NCI-H2029 (cell line): ENCODE measurements around the gene MCRS1.
"Not testable (repeated sequence)": the region's sequence is repeated elsewhere in the genome, so short reads cannot be mapped to it uniquely, and the experiment has no call there.

Experiments
- DNase-seq: peaks from one replicate; lab custom pipeline; 2025; lab: John Stamatoyannopoulos, UW

The MCRS1 gene

GRCh38 chr12:49567611-49568441 lies at the start of gene MCRS1:
Gene MCRS1 (minus strand): TSS chr12:49568142. CDS start chr12:49566731, 1,411 bp downstream.
- peak; percentile 92 for DNase-seq

- DNase-seq: no peak
Observed at GRCh38 chr12:49616533-49617219, 48.7 kb upstream of the MCRS1 start.

GRCh38 chr12:49615725-49616124 lies 47.8 kb upstream of the MCRS1 start:
- no peak for DNase-seq

- DNase-seq: no peak
Observed at GRCh38 chr12:49612210-49612609, 44.3 kb upstream of the MCRS1 start.

- DNase-seq: not testable (repeated sequence)
Observed at GRCh38 chr12:49610785-49611184, 42.8 kb upstream of the MCRS1 start.

GRCh38 chr12:49609875-49610154 lies 41.9 kb upstream of the MCRS1 start:
- DNase-seq: no peak

- no peak for DNase-seq
Observed at GRCh38 chr12:49609059-49609874, 41.3 kb upstream of the MCRS1 start.

- DNase-seq: not testable (repeated sequence)
Observed at GRCh38 chr12:49605539-49605938, 37.6 kb upstream of the MCRS1 start, which contains the start of gene FAM186B. Gene FAM186B (minus strand): TSS chr12:49605639. CDS start chr12:49605477, 162 bp downstream.

- no peak for DNase-seq
Observed at GRCh38 chr12:49604856-49605255, 36.9 kb upstream of the MCRS1 start.

- no peak for DNase-seq
Observed at GRCh38 chr12:49603721-49604120, 35.8 kb upstream of the MCRS1 start.

- no peak for DNase-seq
Observed at GRCh38 chr12:49599961-49600360, 32.0 kb upstream of the MCRS1 start.

GRCh38 chr12:49598527-49598926 lies 30.6 kb upstream of the MCRS1 start:
- no peak for DNase-seq

- peak; percentile 57 for DNase-seq
Observed at GRCh38 chr12:49588721-49589516, 21.0 kb upstream of the MCRS1 start.

GRCh38 chr12:49588281-49588680 lies 20.3 kb upstream of the MCRS1 start:
- DNase-seq: no peak

- DNase-seq: no peak
Observed at GRCh38 chr12:49587174-49587908, 19.4 kb upstream of the MCRS1 start.

- no peak for DNase-seq
Observed at GRCh38 chr12:49585477-49586459, 17.8 kb upstream of the MCRS1 start.

GRCh38 chr12:49584591-49584990 lies 16.6 kb upstream of the MCRS1 start:
- no peak for DNase-seq

- DNase-seq: no peak
Observed at GRCh38 chr12:49583366-49584094, 15.6 kb upstream of the MCRS1 start.

- no peak for DNase-seq
Observed at GRCh38 chr12:49582850-49583249, 14.9 kb upstream of the MCRS1 start.
